ENCODE measurements around the gene CLHC1.

DNA sequence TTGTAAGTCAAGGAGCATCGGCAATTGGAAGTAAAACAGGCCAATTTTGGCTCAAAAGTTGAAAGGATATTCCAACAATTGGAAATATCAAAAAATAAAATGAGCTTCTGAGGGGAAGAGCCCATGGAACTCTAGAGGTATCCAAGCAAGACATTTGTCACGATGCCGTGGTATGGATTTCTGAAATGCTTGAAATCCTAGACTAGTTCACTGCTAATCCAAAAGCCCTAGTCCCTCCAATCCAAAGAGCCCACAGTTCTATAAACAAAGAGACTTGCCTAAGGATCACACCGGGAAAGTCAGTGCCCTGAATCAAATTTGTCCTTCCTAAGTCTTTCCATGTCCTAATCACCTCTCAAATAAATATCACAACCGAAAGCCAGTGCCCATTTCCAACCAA, 85.1 kb downstream of the CLHC1 start:
- TF ChIP-seq JUND (IDR thresholded peaks at IDR 0.05) (no peak), GABPA (IDR thresholded peaks at IDR 0.05 in 1 of 2, conservative IDR thresholded peaks at IDR 0.05 in 1 of 2) (no peak), YY1 (IDR thresholded peaks at IDR 0.05) (no peak), TAF1 (conservative IDR thresholded peaks at IDR 0.05) (no peak), RAD21 (IDR thresholded peaks at IDR 0.05) (no peak), NR2F2 (IDR thresholded peaks at IDR 0.05) (no peak)
- TF ChIP-seq, protein P1, sequence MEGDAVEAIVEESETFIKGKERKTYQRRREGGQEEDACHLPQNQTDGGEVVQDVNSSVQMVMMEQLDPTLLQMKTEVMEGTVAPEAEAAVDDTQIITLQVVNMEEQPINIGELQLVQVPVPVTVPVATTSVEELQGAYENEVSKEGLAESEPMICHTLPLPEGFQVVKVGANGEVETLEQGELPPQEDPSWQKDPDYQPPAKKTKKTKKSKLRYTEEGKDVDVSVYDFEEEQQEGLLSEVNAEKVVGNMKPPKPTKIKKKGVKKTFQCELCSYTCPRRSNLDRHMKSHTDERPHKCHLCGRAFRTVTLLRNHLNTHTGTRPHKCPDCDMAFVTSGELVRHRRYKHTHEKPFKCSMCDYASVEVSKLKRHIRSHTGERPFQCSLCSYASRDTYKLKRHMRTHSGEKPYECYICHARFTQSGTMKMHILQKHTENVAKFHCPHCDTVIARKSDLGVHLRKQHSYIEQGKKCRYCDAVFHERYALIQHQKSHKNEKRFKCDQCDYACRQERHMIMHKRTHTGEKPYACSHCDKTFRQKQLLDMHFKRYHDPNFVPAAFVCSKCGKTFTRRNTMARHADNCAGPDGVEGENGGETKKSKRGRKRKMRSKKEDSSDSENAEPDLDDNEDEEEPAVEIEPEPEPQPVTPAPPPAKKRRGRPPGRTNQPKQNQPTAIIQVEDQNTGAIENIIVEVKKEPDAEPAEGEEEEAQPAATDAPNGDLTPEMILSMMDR (IDR thresholded peaks at IDR 0.05; ENCODE audit: low read depth, low read length, missing input control) = no peak
- TF ChIP-seq, protein P2, sequence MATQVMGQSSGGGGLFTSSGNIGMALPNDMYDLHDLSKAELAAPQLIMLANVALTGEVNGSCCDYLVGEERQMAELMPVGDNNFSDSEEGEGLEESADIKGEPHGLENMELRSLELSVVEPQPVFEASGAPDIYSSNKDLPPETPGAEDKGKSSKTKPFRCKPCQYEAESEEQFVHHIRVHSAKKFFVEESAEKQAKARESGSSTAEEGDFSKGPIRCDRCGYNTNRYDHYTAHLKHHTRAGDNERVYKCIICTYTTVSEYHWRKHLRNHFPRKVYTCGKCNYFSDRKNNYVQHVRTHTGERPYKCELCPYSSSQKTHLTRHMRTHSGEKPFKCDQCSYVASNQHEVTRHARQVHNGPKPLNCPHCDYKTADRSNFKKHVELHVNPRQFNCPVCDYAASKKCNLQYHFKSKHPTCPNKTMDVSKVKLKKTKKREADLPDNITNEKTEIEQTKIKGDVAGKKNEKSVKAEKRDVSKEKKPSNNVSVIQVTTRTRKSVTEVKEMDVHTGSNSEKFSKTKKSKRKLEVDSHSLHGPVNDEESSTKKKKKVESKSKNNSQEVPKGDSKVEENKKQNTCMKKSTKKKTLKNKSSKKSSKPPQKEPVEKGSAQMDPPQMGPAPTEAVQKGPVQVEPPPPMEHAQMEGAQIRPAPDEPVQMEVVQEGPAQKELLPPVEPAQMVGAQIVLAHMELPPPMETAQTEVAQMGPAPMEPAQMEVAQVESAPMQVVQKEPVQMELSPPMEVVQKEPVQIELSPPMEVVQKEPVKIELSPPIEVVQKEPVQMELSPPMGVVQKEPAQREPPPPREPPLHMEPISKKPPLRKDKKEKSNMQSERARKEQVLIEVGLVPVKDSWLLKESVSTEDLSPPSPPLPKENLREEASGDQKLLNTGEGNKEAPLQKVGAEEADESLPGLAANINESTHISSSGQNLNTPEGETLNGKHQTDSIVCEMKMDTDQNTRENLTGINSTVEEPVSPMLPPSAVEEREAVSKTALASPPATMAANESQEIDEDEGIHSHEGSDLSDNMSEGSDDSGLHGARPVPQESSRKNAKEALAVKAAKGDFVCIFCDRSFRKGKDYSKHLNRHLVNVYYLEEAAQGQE (IDR thresholded peaks at IDR 0.05) = no peak
